Pulmonary artery endothelial cell (primary cell): ENCODE data around the gene ZNF330. TPM values are rescaled to one million over a fixed set of nuclear protein-coding genes. Genes with fewer than 3 reads are reported as not detected.
"Not testable (repeated sequence)": the region's sequence is repeated elsewhere in the genome, so short reads cannot be mapped to it uniquely, and the experiment has no call there.

ENCODE experiments used
- DNase-seq: peaks from one replicate; pipeline ENCODE4 v3.0.0-alpha.2; 2011; ENCODE audit warnings: low read depth, low spot score
- total RNA-seq: library from RNA; depleted of rRNA; stranded (reverse); fragments of >200 nt; gene quantifications from 2 replicates; pipeline ENCODE4 v1.2.3, GENCODE V29; 2014

ZNF330 gene
- 32.8 and 43.5 TPM in 2 replicates for total RNA-seq

DNA sequence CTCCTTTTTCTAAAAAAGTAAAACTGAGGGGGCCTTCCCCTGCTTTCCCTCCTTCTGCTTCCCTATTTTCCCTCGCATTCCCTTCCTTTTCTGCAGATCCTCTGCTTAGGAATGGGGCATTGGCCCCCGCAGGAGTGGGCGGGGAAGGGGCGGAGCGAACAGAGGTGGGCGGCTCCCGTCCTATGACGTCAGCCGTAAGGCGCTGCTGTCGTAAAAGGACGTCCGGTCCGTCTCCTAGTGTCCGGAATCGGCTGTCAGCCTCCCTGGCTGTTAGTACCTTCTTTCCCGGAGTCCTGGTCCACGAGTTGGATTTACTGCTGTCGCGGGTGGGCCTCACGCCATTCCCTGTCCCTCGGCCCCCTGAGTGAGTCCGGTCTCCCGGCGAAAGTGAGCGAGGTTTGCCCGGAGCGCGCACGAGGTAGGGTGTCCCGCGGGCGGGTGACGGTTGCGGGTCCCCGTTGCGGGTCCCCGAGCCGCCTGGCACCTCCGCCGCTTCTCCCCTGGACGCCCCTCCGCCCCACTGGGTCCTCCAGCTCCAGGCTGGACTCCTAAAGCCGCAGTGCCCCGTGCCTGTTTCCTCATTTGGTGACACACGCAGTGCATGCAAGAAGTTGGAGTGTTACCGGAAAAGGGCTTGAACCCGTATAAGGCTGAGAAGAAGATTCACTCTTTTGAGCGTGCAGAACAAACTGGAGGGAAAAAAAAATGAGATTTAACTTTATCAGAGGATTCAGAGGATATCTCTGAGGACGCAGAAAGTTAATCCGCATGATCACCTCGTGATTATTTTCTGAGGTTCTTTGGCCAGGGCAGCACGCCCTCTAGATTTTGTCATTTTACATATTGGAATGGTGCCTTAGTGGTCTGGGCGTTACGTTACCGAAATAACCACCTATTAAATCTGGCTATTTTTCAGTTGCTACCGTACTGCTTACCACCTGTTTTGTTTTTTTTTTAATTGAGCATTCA, at the start of gene ZNF330:
Gene ZNF330, plus strand, starts transcription at position 205 of the 969 bp plus-strand sequence. CDS start 1,477 bp downstream, outside the sequence.
- DNase-seq: peak; percentile 72

DNA sequence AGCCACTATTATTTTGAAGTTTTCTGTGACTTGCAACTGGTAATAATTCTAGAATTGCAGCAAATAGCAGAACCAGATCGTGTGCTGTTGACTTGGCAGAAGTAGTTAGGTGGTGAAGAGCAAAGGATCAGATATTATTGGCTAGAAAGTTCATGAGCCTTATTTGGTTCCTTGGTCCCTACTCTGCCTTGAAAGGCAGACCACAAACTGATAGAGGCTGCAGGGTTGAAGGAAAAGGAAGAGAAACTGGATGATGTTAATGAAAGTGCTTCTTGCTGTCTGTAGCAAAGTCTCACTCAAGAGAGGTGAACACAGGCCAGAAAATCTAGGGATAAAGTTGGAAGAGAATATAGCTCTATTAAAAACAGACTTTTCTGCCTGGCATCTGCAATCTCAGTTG, 46.2 kb upstream of the ZNF330 start:
- DNase-seq: no peak

DNA sequence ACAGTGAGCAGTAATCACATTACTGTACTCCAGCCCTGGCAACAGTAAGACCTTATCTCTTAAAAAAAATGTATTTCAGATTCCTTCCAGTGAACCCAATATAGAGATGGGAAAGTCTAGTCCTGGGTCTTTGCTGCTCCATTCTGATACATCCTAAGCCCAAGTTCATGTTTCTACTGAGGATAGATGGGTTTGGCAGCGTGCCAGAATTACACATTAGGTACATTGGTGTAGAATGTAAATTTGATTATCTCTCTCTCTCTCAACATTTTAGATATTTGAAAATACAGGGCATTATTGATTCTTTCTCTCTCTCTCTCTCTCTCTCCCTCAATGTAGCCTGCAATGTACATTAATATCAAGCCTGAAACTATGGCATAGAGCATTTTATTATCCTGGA, 43.5 kb upstream of the ZNF330 start:
- no peak for DNase-seq

DNA sequence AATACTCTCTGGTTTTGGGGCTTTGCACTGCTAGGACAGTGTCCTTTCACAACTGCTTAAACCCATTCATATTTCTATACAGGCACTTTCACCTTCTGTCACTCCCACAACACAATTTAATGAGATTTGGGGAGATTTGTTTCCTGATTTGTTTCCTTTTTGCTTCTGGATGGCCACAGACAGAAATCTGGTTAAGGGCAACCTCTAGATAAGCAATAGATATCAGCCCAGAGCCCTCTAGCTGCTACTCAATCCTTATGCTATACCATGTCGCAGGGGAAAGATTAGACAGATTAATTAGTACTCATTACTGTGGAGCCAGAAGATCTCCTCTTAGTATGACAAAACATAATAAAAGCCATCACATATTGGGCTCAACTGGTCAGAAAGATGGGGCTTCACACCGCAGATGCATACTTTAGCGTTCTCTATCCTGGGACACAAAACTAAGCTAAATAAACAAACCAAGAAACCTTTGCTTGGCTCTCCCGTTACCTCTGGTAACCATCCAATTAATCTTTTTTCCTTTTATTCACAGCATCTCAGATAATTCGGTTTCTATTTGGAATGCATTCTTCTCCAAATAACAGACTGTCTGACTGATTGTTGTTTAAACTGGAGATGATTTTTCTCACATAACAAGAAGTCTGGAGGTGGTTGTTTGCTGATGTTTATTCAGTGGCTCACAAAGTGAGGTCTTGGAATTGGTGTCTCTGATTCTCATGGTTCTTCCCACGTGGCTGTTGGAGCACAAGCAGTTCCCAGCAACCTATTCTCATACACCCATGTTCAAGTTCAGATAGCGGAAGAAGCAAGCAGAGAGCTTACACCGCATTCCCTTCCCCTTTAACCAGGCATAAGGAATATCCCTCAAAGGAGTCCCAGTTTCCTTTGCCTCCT, 41.0 kb upstream of the ZNF330 start:
- no peak for DNase-seq

DNA sequence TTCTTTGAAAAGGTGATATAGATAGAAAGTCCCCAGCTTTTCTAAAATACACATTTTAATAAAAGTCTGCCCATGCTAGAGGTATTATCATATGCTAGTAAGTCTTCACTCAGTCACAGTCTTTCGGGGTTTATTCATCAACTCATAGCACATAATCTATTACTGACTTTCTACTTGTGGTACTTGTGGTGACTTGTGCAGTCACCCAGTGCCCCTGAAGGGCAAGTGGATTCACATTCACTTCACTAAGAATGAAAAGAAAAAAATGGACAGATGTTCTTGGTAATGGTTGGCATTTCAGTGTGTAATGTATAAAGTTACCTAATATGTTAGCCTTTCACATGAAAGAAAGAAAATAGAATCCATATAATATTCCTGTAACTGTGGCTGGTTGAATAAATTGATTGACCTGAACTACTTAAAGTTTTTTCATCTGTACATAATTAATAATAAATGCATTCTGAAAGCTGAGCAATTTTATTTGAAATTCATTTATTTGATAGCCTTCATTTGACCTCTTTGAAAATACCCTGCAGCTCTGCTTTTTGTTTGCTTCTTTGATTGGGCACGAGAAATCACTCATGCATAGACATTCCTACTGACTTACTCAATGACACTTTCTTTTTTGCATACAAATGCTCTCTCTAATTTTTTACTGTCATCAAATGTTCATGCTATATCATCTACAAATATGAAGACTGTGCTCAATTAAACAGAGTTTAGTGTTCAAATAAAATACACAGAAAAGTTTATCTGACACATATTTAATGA, 39.5 kb upstream of the ZNF330 start:
- no peak for DNase-seq

DNA sequence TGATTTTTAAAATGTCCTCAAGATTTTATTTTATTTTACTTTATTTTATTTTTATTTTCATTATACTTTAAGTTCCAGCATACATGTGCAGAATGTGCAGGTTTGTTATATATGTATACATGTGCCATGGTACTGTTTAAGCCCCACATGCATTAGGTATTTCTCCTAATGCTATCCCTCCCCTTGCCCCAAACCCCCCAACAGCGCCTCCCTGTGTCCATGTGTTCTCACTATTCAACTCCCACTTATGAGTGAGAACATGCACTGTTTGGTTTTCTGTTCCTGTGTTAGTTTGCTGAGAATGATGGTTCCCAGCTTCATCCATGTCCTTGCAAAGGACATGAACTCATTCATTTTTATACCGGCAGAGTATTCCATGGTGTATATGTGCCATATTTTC, 37.2 kb upstream of the ZNF330 start:
- DNase-seq: not testable (repeated sequence)

GRCh38 chr4:141192564-141192963, 28.1 kb upstream of the ZNF330 start:
- no peak for DNase-seq

DNA sequence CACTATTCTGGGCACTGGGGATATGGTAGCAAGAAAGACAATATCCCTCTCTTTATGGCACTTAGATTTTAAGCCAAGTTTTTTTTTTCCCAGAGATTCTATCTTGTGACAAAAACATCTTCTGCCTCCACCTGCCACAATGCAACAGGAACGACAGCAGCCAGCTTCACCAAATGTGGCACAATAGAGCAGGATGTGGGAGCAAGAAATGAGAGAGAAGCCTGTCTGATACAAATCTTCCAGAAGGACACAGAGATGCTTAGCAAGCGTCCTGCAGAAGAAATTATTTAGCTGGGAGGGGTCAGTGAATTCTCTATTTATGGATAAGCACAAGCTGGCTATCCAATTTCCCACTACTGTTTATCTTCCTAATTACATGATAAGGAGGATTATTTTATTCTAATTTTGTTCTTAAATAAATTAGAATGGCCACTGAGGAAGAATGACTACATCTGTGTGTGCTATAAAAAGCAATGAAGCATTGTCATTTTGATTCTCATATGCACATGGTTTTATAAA, 27.1 kb upstream of the ZNF330 start:
- no peak for DNase-seq

GRCh38 chr4:141195095-141195707, 25.5 kb upstream of the ZNF330 start:
- DNase-seq: no peak

DNA sequence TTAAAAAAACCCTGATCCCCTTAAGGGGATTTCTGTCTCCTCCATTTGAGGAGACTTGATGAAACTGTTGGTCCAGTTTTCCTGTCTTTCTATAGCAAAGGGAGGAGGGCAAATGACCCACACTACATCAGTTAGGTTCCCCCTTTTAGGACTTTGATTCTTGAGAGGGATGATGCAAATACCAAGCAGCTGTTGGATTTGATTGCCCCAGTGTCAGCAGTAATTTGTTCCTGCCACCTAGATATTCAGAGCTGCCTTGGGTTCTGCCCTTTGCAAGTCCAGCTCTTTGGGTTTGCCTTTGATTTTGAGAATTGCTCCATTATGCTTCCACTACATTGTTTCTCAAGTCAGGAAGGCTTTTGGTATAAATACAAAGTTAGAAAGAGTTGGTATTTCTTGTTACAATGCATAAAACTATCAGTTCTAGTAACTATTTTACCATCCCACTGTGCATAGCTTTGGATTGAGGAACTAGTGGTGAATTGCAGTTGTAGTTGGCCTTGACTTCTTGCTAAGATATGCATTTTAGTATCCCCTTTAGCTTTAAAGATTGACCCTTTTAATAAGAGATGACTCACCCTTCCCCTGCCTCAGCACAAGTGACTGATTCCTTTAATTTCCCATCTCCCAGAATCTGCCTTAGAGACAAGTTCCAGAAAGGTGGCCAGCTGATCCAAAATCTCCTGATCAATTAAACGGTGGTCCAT, 24.3 kb upstream of the ZNF330 start:
- DNase-seq: no peak

GRCh38 chr4:141207961-141208360, 12.7 kb upstream of the ZNF330 start:
- DNase-seq: no peak

DNA sequence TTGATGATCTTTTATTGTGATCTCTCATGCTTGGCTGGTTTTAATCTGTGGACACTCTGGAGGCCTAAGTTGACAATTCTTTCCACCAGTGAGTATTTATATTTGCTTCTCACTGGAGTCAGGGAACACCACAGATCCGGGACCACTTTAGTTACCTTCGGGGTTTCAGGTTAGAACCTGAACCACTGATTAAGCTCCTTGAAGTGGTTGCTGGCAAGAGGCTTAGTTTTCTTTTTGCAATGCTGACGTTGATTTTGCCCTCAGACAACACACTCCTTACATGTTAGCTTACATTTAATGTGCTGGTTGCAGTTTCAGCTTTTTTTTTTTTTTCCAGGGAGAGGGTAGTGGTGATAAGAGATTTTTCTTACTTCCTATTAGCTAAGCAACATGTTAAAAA, 10.5 kb upstream of the ZNF330 start:
- DNase-seq: no peak

GRCh38 chr4:141213550-141213991, 7.1 kb upstream of the ZNF330 start:
- no peak for DNase-seq

GRCh38 chr4:141215030-141215429, 5.7 kb upstream of the ZNF330 start:
- no peak for DNase-seq

GRCh38 chr4:141216002-141216761, 4.5 kb upstream of the ZNF330 start:
- DNase-seq: no peak

DNA sequence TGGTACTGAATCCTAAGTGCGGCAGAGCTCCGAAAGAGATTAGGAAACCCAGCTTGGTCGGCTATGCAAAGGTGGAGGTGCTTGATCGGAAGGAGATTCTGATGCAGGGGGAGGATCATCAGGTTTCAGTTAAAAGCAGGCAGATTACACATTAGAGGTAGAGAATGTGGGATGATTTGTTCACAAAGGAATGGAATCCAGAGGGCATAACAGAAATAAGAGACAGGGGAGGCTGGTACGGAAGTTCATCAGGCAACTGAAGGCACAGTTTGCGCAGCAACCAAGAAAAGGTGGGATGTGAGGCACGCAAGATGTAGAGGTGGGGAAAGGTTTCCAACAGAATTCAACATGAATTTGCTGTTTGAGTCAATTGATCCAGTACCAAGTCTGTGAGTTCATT, 424 bp upstream of the ZNF330 start:
- no peak for DNase-seq

- DNase-seq: no peak
These were observed 2.7 kb downstream of the ZNF330 start for GRCh38 chr4:141223418-141223817.

DNA sequence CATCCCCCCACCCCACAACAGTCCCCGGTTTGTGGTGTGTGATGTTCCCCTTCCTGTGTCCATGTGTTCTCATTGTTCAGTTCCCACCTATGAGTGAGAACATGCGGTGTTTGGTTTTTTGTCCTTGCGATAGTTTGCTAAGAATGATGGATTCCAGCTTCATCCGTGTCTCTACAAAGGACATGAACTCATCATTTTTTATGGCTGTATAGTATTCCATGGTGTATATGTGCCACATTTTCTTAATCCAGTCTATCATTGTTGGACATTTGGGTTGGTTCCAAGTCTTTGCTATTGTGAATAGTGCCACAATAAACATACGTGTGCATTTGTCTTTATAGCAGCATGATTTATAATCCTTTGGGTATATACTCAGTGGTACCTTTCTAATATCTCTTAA, 6.6 kb downstream of the ZNF330 start:
- not testable (repeated sequence) for DNase-seq

DNA sequence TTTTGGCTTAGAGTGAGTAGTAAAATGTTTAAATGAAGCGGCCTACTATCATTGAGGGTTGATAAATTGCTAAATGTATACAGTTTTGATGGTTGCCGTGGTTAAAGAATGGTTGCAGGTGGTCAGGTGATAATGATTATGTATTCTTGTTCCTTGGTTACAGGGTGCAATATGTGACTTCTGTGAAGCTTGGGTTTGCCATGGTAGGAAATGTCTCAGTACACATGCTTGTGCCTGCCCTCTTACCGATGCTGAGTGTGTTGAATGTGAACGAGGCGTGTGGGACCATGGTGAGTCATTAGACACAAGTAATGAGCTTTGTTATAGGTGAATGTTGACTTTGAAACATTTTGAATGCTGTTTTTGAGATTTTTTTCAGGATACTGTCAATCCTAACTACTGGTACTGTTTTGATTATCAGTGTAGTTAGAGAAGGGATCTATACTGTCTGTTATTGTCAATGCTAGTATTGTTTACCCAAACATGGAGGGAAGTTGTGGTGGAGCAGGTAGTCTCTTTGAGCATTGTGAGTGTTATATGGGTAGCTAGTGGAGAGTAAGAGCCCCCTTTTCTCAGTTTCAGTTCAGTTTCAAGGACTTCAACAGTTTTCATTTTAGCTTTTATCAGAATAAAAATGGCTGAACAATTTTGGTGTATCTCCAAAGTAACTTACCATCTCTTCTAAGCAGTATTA, 8.9 kb downstream of the ZNF330 start:
- no peak for DNase-seq
